Prostate gland (tissue), 2 donors: ENCODE data around the gene BHLHE41. TPM values are rescaled to one million over a fixed set of nuclear protein-coding genes. Genes with fewer than 3 reads are reported as not detected.

Experiments
- DNase-seq: peaks from one replicate; pipeline ENCODE4 v3.0.0-alpha.2; 2019; ENCODE audit warnings: low spot score
- H3K27ac ChIP-seq, 2 donors: fragments of 200-600 bp; sonication (generic); 2 replicates each; pipeline ENCODE4 v1.5.1; 2017 to 2019
- H3K27me3 ChIP-seq: fragments of 200-600 bp; sonication (generic); replicated peaks from 2 replicates; pipeline ENCODE4 v1.5.1; 2019; ENCODE audit not compliant: insufficient read depth
- H3K36me3 ChIP-seq, 2 donors: fragments of 200-600 bp; sonication (generic); 1 replicate in 1 of 2; 2 replicates in 1 of 2; pipeline versions ENCODE4 v1.5.1 to v1.8.1; 2017 to 2019
- H3K4me1 ChIP-seq: fragments of 200-600 bp; sonication (generic); replicated peaks from 2 replicates; pipeline ENCODE4 v1.5.1; 2019
- H3K4me3 ChIP-seq, 2 donors: fragments of 200-600 bp; sonication (generic); 2 replicates each; pipeline ENCODE4 v1.5.1; 2017 to 2019
- H3K9me3 ChIP-seq: fragments of 200-600 bp; sonication (generic); 2 replicates; pipeline ENCODE4 v1.5.1; 2017
- POLR2A ChIP-seq: fragments of 450-650 bp; IDR thresholded peaks from one replicate; pipeline ENCODE4 v1.6.1; 2016; ENCODE audit warnings: antibody characterized with exemption, mild to moderate bottlenecking
- POLR2AphosphoS5 ChIP-seq: sonication (generic); formaldehyde crosslinking; IDR thresholded peaks from one replicate; pipeline ENCODE4 v1.6.1; 2017; ENCODE audit warnings: antibody characterized with exemption
- WGBS: methylation state at CpG from one replicate; pipeline ENCODE4 v1.1.5; 2018; 5-methylcytosine and 5-hydroxymethylcytosine counted together
- intact Hi-C: fragments of 100-400 bp; cut with DNase I; formaldehyde crosslinking; loops from one replicate; pipeline ENCODE4 v1.14.2; 2022
- total RNA-seq, 2 donors: library from RNA; depleted of rRNA; stranded (reverse); fragments of >200 nt; gene quantifications; one replicate each; pipeline ENCODE4 v1.1.0, GENCODE V29; 2016
- TF ChIP-seq, protein P1 (sequence below), 4 experiments: fragments of 200-600 bp in 2 of 4; fragments of 450-650 bp in 2 of 4; sonication (generic) in 2 of 4; IDR thresholded peaks; 1 replicate in 3 of 4; 2 replicates in 1 of 4; pipeline ENCODE4 v1.5.1; 2016 to 2019; ENCODE audit warnings: antibody characterized with exemption in 4 of 4, mild to moderate bottlenecking in 2 of 4, moderate library complexity in 2 of 4

The BHLHE41 gene
- total RNA-seq, 2 donors from 2014 or later: 11.3 to 31.5 TPM

DNA sequence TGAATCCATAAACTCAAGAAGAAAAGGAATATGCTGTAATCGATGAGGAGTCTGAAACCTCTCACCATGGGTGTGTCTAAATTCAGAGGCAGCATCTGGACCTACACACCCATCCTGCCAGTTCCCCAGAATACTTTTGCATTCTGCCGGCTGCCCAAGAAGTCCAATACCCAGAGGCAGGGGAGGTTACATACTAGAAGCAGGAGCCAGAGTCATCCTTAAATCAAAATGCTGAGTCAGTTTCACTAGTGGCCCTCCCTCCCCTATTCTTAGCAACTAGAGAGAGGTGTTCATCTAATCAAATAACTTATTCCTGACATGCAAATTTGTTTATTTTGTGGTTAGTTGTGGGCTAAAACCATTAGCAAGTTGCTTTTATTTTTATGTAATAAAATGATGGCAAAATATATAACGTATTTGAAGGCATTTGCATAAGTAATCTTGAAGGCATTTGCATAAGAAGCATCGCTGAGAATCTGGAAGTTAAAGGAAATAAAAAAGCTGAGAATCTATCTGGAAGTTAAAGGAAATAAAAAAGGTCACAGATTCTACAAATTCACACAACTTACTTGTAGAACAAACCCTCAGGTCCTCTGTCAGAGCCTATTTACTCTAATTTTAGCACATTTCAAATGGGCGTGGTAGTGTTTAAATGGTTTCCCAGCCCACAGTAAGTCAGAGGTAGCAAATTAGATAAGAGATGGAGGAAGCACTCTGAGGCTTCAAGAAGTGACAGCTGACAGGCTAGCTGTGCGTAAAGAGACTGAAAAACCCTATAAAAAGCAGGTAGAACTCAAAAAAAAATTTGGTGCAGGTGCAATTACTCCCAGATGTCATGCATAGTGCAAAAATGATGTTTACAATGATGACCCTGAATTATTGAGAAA is 7.8 kb downstream of the BHLHE41 start:
- Histone ChIP-seq H3K4me3 (no peak overlapping the region), H3K4me1 (no peaks in the 10 kb centered on the region), H3K9me3 (no peaks in the 10 kb centered on the region), H3K36me3 (no peaks in the 10 kb centered on the region), H3K27me3 (no peaks in the 10 kb centered on the region), H3K27ac (no peak overlapping the region)
- no peak for DNase-seq
- intact Hi-C loops: loop anchor here (10.0 kb wide), 1 partner anchor 718 kb away; the partner anchor contains the start of gene ITPR2
- TF ChIP-seq, protein P1, sequence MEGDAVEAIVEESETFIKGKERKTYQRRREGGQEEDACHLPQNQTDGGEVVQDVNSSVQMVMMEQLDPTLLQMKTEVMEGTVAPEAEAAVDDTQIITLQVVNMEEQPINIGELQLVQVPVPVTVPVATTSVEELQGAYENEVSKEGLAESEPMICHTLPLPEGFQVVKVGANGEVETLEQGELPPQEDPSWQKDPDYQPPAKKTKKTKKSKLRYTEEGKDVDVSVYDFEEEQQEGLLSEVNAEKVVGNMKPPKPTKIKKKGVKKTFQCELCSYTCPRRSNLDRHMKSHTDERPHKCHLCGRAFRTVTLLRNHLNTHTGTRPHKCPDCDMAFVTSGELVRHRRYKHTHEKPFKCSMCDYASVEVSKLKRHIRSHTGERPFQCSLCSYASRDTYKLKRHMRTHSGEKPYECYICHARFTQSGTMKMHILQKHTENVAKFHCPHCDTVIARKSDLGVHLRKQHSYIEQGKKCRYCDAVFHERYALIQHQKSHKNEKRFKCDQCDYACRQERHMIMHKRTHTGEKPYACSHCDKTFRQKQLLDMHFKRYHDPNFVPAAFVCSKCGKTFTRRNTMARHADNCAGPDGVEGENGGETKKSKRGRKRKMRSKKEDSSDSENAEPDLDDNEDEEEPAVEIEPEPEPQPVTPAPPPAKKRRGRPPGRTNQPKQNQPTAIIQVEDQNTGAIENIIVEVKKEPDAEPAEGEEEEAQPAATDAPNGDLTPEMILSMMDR (IDR thresholded peaks at IDR 0.05): no peak
- TF ChIP-seq POLR2A: no peak
- no peak for TF ChIP-seq POLR2AphosphoS5
- WGBS: 61% methylated on average over 6 of the region's 6 CpGs

DNA sequence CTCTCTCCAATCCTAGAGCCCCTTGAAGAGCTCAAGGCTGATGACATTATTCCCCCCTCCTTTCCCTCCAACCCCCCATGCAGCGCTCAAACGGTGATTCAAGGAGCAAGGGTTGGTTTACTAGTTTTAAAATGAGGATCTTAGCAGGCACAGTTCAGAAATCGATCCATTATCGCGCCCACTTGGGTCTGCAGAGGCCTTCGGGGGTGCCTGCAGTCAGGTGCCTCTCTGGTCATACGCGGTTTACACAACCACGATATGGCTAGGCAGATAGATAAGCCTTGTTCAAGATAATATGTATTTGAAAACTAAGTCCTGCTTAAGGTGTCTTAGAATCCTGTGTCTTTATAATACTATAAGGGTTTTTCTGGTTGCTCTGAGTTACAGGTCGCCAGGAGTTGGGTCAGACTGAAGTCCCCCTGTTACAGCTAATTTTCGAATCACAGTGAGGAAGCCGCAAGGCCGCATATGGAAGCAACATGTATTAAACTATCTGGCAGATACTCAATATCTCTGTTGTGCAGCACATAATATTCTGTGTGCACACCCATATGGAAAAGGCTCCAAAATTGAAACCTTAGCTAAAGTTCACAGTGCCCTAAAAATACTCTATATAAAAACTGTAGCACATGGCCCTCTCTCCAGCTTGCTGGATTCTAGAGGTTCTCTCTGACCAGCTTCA is 10.0 kb downstream of the BHLHE41 start:
- 43% methylated on average over 13 of the region's 13 CpGs for WGBS
- Histone ChIP-seq H3K27ac (peak overlapping the region; percentile 88 to 92), H3K9me3 (no peaks in the 10 kb centered on the region), H3K4me3 (peak overlapping the region; percentile 46 to 48), H3K36me3 (no peaks in the 10 kb centered on the region), H3K27me3 (no peaks in the 10 kb centered on the region), H3K4me1 (no peaks in the 10 kb centered on the region)
- DNase-seq: no peak
- TF ChIP-seq POLR2AphosphoS5: no peak
- no peak for TF ChIP-seq POLR2A
- TF ChIP-seq, protein P1 (IDR thresholded peaks at IDR 0.05): no peak
- intact Hi-C loops: loop anchor here (5.0 to 10.0 kb wide), 2 partner anchors 77 to 720 kb away; partner anchors contain the start of gene ITPR2

DNA sequence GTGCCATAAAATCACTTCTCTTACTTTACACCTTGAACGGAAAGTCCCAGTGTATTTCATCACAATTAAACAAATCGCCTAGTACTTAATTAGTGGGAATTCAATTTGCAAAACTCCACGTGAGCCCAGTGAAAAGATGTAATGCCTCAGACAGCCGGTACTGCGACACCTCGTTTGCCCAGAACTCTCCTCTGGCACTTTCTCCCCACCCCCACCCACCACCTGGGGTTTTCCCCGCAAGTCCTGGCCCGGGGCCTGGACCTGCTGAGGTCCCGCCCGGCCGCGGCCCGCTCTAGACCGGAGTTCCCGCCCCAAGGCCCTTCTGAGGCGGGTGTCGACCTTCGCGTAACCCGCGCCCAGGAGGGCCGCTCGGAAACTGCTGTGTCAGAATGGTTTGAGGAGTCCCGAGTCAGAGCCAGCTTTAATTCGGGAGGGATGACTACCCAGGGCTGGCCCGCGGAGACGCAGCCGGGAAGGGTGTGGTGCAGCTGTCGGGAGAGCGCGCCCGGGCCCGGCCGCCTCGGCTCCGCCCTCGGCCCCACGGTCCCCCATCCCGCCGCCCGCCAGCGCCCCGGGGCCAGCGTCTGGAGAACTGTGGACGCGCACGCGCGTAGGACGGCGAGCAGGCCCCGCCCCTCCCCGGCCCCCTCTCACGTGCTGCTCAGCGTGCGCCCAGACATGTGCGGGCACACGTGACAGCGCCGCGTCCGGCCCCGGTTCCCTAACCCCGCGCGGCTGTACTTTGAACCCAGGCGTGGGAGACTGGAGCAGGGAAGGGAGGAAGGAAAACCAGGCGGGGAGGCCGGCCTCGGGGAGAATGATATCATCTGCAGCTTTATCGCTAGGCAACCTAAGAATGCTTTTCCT is 10.8 kb downstream of the BHLHE41 start:
- peak overlapping the region; percentile 46 to 48 for H3K4me3 ChIP-seq
- TF ChIP-seq, protein P1 (IDR thresholded peaks at IDR 0.05): peak in 2 of 4 experiments; percentile 47
- TF ChIP-seq POLR2A (peak; percentile 85), POLR2AphosphoS5 (peak; percentile 80)
- H3K27ac ChIP-seq: peak overlapping the region; percentile 88 to 92
- intact Hi-C loops: loop anchor here (5.0 to 10.0 kb wide), 2 partner anchors 78 to 721 kb away; partner anchors contain the start of gene ITPR2
- peak; percentile 88 for DNase-seq
- no peaks in the 10 kb centered on the region for H3K9me3 ChIP-seq
- H3K4me1 ChIP-seq: no peaks in the 10 kb centered on the region
- H3K27me3 ChIP-seq: no peaks in the 10 kb centered on the region
- WGBS: 1% methylated on average over 55 of the region's 72 CpGs
- H3K36me3 ChIP-seq: no peaks in the 10 kb centered on the region

DNA sequence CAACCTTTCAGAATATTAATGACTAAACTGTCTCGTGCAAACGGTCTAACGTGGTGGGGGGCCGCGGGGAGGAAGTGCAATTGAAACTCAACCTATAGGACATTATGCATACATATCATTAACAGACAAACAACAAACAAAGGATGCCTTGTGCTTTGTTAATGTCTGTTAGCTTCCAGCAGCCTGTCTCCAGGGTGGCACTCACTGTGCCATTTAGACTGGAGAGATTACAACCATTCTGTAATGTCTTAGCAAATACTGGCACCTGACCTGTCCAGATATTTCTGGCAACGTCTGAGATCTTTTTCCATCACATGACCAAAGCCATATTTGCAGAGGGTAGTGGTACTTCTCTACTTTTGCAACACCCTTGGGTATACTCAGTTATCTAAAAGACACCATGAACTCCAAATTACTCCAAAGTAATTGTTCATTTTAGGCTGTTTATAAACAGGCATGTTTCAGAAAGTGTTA is 11.6 kb downstream of the BHLHE41 start:
- peak overlapping the region; percentile 88 to 92 for H3K27ac ChIP-seq

More for the DNA sequence above, 11.6 kb downstream of the BHLHE41 start:
- intact Hi-C loops: loop anchor here (5.0 to 10.0 kb wide), 2 partner anchors 79 to 722 kb away; partner anchors contain the start of gene ITPR2
- H3K36me3 ChIP-seq: no peaks in the 10 kb centered on the region
- WGBS: 20% methylated on average over 6 of the region's 6 CpGs
- no peaks in the 10 kb centered on the region for H3K27me3 ChIP-seq
- TF ChIP-seq, protein P1 (IDR thresholded peaks at IDR 0.05): no peak
- peak; percentile 80 for TF ChIP-seq POLR2AphosphoS5
- peak overlapping the region; percentile 46 to 48 for H3K4me3 ChIP-seq
- H3K9me3 ChIP-seq: no peaks in the 10 kb centered on the region
- no peaks in the 10 kb centered on the region for H3K4me1 ChIP-seq
- peak; percentile 57 for DNase-seq
